OCI-M2 (cell line): ENCODE data around the gene CACNA1C.

ENCODE experiments used
- DNase-seq: peaks from one replicate; lab custom pipeline; 2025; ENCODE audit not compliant: unreplicated experiment; lab: John Stamatoyannopoulos, UW

CACNA1C gene

GRCh38 chr12:2137711-2138110, 84.9 kb downstream of the CACNA1C start:
- DNase-seq = no peak

GRCh38 chr12:2138294-2138693, 85.5 kb downstream of the CACNA1C start:
- DNase-seq = no peak

GRCh38 chr12:2138871-2139308, 86.1 kb downstream of the CACNA1C start:
- DNase-seq = no peak

GRCh38 chr12:2139651-2140050, 86.9 kb downstream of the CACNA1C start:
- DNase-seq = no peak

- DNase-seq = no peak
These were observed 88.2 kb downstream of the CACNA1C start for GRCh38 chr12:2140858-2141519.

GRCh38 chr12:2142068-2142467, 89.3 kb downstream of the CACNA1C start:
- no peak for DNase-seq

- no peak for DNase-seq
These were observed 92.2 kb downstream of the CACNA1C start for GRCh38 chr12:2144951-2145350.

GRCh38 chr12:2145433-2145998, 92.7 kb downstream of the CACNA1C start:
- no peak for DNase-seq

- no peak for DNase-seq
These were observed 94.5 kb downstream of the CACNA1C start for GRCh38 chr12:2147335-2147734.

GRCh38 chr12:2149091-2149490, 96.3 kb downstream of the CACNA1C start:
- no peak for DNase-seq

GRCh38 chr12:2150833-2151232, 98.0 kb downstream of the CACNA1C start:
- DNase-seq = no peak

GRCh38 chr12:2151391-2151790, 98.6 kb downstream of the CACNA1C start:
- no peak for DNase-seq

GRCh38 chr12:2152134-2152533, 99.3 kb downstream of the CACNA1C start:
- no peak for DNase-seq

- no peak for DNase-seq
These were observed 101.3 kb downstream of the CACNA1C start for GRCh38 chr12:2154050-2154449.

- DNase-seq = no peak
These were observed 101.7 kb downstream of the CACNA1C start for GRCh38 chr12:2154521-2154920.

- no peak for DNase-seq
These were observed 103.5 kb downstream of the CACNA1C start for GRCh38 chr12:2156333-2156732.

- DNase-seq = no peak
These were observed 107.3 kb downstream of the CACNA1C start for GRCh38 chr12:2160043-2160442.

- no peak for DNase-seq
These were observed 108.7 kb downstream of the CACNA1C start for GRCh38 chr12:2161473-2161872.

- DNase-seq = no peak
These were observed 110.6 kb downstream of the CACNA1C start for GRCh38 chr12:2163177-2163941.

GRCh38 chr12:2165021-2165420, 112.2 kb downstream of the CACNA1C start:
- DNase-seq = no peak

- DNase-seq = no peak
These were observed 113.1 kb downstream of the CACNA1C start for GRCh38 chr12:2165927-2166326.

- DNase-seq = no peak
These were observed 113.9 kb downstream of the CACNA1C start for GRCh38 chr12:2166696-2167095.
